ENCODE results near the gene SAFB2. TPM values are rescaled to one million over a fixed set of nuclear protein-coding genes. Genes with fewer than 3 reads are reported as not detected.
"Not testable (repeated sequence)": the region's sequence is repeated elsewhere in the genome, so short reads cannot be mapped to it uniquely, and the experiment has no call there.

Gene SAFB2
- total RNA-seq, 2 donors from 2014 or later, result 47.7 to 54.7 TPM

GRCh38 chr19:5612891-5613865 is 9.4 kb downstream of the SAFB2 start:
- DNase-seq (no peak), ATAC-seq (peak; percentile 41 to 59)
- intact Hi-C loops (cut with DNase I), result no loop called here

GRCh38 chr19:5609881-5610448 is 12.6 kb downstream of the SAFB2 start:
- intact Hi-C loops (cut with DNase I), result no loop called here

DNA sequence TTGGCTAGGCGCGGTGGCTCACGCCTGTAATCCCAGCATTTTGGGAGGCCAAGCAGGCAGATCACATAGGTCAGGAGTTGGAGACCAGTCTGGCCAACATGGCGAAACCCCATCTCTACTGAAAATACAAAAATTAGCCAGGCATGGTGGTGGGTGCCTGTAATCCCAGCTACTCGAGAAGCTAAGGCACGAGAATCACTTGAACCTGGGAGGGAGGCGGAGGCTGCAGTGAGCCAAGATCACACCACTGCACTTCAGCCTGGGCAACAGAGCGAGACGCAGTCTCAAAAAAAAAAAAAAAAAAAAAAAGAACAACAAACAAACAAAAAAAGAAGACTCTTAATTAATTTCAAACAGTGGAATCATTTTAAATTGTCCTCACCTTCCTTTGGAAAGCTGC is 13.8 kb downstream of the SAFB2 start:
- DNase-seq; intact Hi-C loops (cut with DNase I); ATAC-seq: not testable (repeated sequence)

More at GRCh38 chr19:5609881-5610448, 12.6 kb downstream of the SAFB2 start:
- ATAC-seq (no peak), DNase-seq (no peak)

GRCh38 chr19:5608291-5608690 is 14.3 kb downstream of the SAFB2 start:
- intact Hi-C loops (cut with DNase I), result no loop called here
- no peak for ATAC-seq
- no peak for DNase-seq

DNA sequence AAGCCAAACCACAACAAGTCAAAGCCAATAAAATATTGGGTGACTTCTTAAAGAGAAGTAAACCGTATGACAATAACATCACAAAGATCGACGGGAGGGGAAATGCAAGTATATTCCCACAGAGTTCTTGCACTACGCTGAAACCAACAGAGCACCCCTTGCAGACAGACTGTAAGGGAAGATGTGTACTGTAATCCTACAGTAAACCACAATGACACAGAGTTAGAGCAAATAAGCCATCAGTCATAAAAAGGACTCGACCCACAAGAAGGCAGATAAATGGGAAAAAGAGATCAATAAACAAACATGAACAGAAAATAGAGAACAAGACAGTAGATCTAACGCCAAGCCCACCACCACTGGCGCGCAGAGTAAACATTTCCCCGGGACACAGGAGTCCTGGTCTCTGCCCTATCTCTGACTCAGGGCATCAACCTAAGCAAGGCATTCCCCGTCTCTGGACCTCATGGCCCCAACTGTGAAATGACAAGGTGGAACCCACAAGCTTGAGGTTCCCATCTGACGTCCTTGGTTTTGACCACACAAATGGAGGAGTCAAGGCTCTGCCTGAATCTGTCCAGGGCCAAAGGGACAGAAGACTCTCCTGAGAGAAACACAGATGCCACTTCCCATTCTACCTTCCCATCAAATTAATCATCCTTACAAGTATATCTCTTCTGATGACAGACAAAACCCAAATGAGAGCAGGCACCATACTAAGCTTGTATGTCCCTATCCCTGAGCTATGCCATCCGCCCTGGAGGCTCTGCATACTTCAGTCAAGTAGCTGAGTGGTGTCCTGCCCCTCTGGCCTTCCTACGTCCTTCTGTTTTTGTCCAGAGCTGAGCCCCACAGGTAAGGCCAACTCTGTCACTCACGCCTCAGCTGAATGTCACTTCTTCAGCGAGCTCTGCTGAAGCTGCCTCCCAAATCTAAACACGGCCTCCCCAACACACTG is 15.0 kb downstream of the SAFB2 start:
- ATAC-seq (peak; percentile 74 to 80), DNase-seq (no peak)
- intact Hi-C loops (cut with DNase I), result no loop called here

GRCh38 chr19:5605362-5605761 is 17.2 kb downstream of the SAFB2 start:
- DNase-seq, result no peak
- no peak for ATAC-seq
- intact Hi-C loops (cut with DNase I), result no loop called here

DNA sequence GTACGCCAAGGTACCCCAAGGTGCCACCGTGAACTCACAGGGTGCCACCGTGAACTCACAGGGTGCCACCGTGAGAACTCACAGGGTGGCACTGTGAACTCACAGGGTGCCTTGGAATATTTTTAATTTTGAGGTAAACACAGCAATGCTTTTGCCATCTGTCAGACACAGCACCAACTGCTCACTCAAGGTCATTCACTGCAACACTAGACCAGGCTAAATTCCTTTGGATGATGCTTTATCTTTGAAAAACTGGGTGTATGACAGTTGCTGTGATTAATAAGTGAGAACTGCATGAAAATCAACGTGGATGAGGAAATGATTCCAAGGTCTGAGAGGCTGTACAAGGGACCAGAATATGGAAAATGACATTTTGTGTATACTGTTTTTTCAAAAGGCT is 18.9 kb downstream of the SAFB2 start:
- intact Hi-C loops (cut with DNase I), result no loop called here
- ATAC-seq (no peak), DNase-seq (no peak)

DNA sequence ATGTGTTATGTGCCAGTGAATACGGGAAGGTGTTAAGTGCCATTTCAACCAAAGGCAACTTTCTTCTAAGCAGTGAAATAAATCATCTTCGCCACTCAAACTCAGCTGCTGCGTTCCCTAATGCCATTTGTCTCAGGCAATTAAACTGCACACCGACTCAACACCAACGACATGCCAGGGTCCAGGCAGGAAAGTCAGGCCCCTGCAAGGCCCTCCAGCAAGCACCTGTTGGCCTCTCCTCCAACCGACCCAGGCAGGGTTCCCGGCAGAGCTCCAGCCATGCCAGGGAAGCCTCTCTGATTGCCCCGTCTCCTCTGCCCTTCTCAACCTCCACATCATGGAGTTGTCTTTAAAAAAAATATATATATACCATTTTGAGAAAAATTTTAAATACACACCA is 21.8 kb downstream of the SAFB2 start:
- DNase-seq (no peak), ATAC-seq (no peak)
- intact Hi-C loops (cut with DNase I), result no loop called here

GRCh38 chr19:5595745-5596144 is 26.8 kb downstream of the SAFB2 start:
- no peak for ATAC-seq
- DNase-seq, result no peak
- intact Hi-C loops (cut with DNase I), result no loop called here

- intact Hi-C loops (cut with DNase I), result no loop called here
- ATAC-seq (no peak), DNase-seq (no peak)
Observed at GRCh38 chr19:5595129-5595528, 27.4 kb downstream of the SAFB2 start.

DNA sequence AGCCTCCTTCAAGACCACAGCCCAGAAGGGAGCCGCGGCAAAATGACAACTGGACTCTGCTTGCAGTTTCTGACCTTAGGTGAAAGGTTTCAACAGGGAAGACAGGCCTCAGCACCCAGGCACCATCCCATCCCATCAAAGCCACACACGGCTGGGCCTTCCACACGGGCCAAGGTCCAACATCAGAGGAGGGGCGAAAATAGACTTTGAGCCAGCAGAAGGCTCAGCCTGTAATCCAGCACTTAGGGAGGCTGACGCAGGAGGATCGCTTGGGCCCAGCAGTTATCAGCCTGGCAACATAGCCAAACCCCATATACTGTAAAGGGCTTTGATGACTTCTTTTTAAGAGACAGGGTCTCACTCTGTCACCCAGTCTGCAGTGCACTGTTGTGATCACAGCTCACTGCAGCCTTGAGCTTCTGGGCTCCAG is 28.0 kb downstream of the SAFB2 start:
- intact Hi-C loops (cut with DNase I), result no loop called here
- ATAC-seq, result no peak
- DNase-seq, result no peak

GRCh38 chr19:5593343-5594255 is 29.0 kb downstream of the SAFB2 start:
- intact Hi-C loops (cut with DNase I), result no loop called here
- ATAC-seq (no peak), DNase-seq (no peak)

DNA sequence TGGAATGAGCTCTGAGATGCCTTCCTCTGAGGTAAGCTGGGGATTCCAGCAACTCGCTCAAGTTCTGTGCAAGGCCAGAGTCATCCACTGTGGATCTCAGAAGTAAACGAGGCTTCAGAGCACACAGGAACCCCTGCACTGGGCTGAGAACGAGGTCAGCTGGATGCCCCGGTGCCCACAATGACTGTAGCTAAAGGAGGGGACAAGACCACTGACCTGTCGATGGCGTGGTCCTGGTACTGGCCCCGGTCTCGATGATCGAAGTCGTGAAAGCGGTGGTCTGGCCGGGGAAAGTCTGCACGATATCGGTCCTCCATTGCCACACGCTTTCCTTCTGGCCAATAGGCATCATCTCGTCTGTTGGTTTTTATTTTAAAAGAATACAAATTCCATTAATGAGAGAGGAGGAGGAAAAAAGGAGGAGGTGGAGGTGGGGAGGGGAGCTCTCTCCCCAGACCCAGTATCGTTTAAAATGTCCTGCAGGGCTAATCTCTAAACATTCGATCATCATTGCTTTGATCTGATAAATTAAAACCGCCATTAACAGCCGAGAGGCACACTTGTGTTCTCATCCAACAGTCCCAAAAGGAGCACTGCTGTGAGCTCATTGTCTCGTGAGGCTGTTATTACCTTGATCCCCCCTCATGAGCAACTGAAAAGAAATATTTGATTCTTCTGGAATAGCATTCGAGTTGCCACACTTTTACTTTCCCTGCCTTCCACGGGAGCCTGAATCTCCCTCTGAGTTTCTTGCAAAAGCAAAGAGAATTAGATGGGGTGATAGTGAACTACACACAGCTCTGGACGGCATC is 29.8 kb downstream of the SAFB2 start:
- ATAC-seq (no peak), DNase-seq (no peak)

DNA sequence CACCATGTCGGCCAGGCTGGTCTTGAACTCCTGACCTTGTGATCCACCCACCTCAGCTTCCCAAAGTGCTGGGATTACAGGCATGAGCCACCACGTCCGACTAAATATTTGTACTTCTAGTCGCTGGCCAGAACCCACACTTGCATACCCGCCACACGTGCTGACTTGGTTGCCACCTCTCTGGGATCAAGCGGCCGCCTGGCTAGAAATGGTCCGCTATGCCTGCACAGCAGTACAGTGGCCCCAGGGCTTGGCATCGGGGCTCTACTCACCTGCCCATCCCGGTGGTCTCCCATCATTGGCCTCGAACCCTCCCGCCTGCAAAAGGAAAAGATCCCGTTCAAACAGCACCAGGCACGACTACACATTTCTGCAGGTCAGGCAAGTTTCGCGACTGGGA is 31.1 kb downstream of the SAFB2 start:
- intact Hi-C loops (cut with DNase I), result no loop called here
- no peak for DNase-seq
- ATAC-seq, result no peak

More for the DNA sequence above, 29.8 kb downstream of the SAFB2 start:
- intact Hi-C loops (cut with DNase I), result no loop called here

DNA sequence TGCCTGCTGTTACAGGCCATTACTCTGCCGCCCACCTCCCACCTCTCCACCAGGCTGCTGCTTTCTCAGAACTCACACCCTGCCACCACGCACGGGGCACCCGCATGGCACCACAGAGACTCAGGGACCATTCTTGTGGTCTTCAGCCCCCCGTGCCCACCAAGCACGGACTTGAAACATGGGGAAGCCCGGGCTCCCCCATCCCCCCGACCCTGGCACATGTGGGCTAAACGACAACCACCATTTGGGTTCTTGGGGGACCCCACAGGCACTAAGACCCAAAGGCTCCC is 31.8 kb downstream of the SAFB2 start:
- intact Hi-C loops (cut with DNase I), result no loop called here
- ATAC-seq (no peak), DNase-seq (no peak)

- intact Hi-C loops (cut with DNase I), result no loop called here
- no peak for ATAC-seq
- DNase-seq, result no peak
Observed at GRCh38 chr19:5590151-5590864, 32.3 kb downstream of the SAFB2 start.

Measured in left cardiac atrium (tissue), 4 donors.